Peyer's patch (tissue), 4 donors: ENCODE results near the gene PHYKPL.

Experiments
- CTCF ChIP-seq, 6 experiments: fragments of 450-650 bp in 4 of 6; fragments of 200-600 bp in 2 of 6; sonication (generic) in 1 of 6; IDR thresholded peaks; one replicate each; pipeline ENCODE4 v1.5.1; 2017 to 2019; ENCODE audit warnings: antibody characterized with exemption in 6 of 6, mild to moderate bottlenecking in 3 of 6, moderate library complexity in 1 of 6
- POLR2A ChIP-seq, 2 donors: fragments of 450-650 bp; IDR thresholded peaks; one replicate each; pipeline ENCODE4 v1.5.1; 2017; ENCODE audit warnings: antibody characterized with exemption in 2 of 2, mild to moderate bottlenecking in 2 of 2, moderate library complexity in 2 of 2

- TF ChIP-seq CTCF (IDR thresholded peaks at IDR 0.05) (no peak), POLR2A (IDR thresholded peaks at IDR 0.05) (no peak)
Measured at GRCh38 chr5:178201927-178202235, 30.7 kb downstream of the PHYKPL start.
